ENCODE measurements around the gene CLDN7.

CLDN7 gene

DNA sequence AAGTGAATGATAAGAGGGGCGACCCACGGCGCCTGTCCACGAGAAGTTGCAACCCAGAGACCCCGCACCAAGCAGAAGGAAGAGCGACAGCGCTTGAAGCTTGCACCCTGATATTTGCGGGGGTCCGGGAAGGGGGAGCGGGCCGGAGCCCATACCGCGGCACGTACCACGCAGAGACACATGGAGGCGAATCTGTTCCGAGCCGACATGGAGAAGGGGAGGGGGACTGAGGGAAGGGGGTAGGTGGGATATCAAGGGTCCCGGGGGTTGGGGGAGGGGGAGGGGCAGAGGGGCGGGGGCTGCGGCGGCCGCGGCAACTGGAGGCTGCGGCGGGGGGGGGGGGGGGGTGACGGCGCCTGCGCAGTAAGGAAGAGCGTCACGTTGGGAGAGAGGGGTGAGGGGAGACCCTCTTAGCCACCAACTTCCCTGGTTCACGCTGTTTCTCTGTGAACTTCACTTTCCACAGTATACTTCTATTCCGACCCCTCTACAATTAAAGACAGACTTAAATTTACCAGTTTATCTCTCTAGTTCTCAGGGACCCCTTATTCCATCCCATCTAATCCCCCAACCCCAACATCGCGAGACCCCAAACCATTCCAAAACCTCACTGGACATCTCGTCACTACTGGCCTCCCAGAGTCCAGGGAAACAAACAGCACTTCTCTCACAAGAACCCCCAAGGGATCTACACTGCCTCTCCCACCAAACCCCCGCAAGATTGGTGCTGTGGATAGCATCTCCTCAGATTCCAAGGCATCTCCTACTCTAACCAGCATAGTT, 50.6 kb downstream of the CLDN7 start:
- DNase-seq: no peak
- TF ChIP-seq GATA1 (IDR thresholded peaks at IDR 0.05; ENCODE audit: low read depth, low read length) (no peak), POLR2A (IDR thresholded peaks at IDR 0.05; ENCODE audit: low read length) (no peak)

All from erythroblast (primary cell).